Measurements from ENCODE around the gene CRADD.

DNA sequence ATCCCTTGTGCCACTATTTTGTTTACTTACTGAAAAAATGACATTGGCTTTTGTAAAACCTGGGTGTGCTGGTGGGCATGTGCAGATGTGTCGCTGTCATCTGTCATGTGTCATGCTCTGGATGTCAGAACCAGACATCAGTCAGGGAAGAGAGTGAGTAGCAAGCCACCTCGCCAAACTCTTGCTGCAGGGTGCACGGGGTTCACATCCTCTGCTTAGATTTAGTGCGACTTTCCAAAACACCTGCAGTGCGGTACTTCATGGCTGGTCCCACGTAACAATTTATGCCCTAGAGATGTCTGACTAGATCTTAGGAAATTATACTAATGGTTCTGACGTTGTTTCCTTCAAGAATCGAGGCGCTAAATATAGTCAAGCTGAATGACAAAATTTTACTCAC, 106.7 kb downstream of the CRADD start:
- TF ChIP-seq, protein P1, sequence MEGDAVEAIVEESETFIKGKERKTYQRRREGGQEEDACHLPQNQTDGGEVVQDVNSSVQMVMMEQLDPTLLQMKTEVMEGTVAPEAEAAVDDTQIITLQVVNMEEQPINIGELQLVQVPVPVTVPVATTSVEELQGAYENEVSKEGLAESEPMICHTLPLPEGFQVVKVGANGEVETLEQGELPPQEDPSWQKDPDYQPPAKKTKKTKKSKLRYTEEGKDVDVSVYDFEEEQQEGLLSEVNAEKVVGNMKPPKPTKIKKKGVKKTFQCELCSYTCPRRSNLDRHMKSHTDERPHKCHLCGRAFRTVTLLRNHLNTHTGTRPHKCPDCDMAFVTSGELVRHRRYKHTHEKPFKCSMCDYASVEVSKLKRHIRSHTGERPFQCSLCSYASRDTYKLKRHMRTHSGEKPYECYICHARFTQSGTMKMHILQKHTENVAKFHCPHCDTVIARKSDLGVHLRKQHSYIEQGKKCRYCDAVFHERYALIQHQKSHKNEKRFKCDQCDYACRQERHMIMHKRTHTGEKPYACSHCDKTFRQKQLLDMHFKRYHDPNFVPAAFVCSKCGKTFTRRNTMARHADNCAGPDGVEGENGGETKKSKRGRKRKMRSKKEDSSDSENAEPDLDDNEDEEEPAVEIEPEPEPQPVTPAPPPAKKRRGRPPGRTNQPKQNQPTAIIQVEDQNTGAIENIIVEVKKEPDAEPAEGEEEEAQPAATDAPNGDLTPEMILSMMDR (IDR thresholded peaks at IDR 0.05) = no peak
- TF ChIP-seq POLR2A (IDR thresholded peaks at IDR 0.05) = no peak
- TF ChIP-seq EP300 (IDR thresholded peaks at IDR 0.05) = no peak
